Measurements from ENCODE around the gene SHROOM3. TPM values are rescaled to one million over a fixed set of nuclear protein-coding genes. Genes with fewer than 3 reads are reported as not detected.

The SHROOM3 gene
- total RNA-seq, 2 experiments from 2014 or later: not detected

GRCh38 chr4:76526585-76526990 is 91.6 kb downstream of the SHROOM3 start:
- peaks cover 8% of the 10 kb centered on the region for H3K27me3 Mint-ChIP-seq
- no peak overlapping the region for H3K4me3 ChIP-seq (ENCODE audit: low read length)
- H3K9me3 Mint-ChIP-seq: no peaks in the 10 kb centered on the region
- H3K36me3 Mint-ChIP-seq (ENCODE audit: low read depth): no peaks in the 10 kb centered on the region
- CTCF ChIA-PET: no interaction called here
- no peak overlapping the region for H3K27ac ChIP-seq (ENCODE audit: low read depth in 1 of 2, low read length in 2 of 2)
- no peaks in the 10 kb centered on the region for H3K9me3 ChIP-seq (ENCODE audit: control insufficient read depth in 1 of 2, insufficient read depth in 1 of 2, low read length in 2 of 2)
- H3K36me3 ChIP-seq (ENCODE audit: insufficient read depth, low read length): no peaks in the 10 kb centered on the region
- no peak overlapping the region for H3K4me3 Mint-ChIP-seq
- no peaks in the 10 kb centered on the region for H3K4me1 ChIP-seq (ENCODE audit: insufficient read depth, low read length)
- H3K27me3 ChIP-seq (ENCODE audit: control insufficient read depth in 1 of 2, insufficient read depth in 2 of 2, low read length in 2 of 2): peaks cover 0 to 2% of the 10 kb centered on the region in 2 experiments
- no peak for ATAC-seq (ENCODE audit: poor library complexity)
- POLR2A ChIA-PET: no interaction called here
- no peak for DNase-seq
- no peaks in the 10 kb centered on the region for H3K4me1 Mint-ChIP-seq (ENCODE audit: low read depth)
- no peak overlapping the region for H3K27ac Mint-ChIP-seq
- TF ChIP-seq CTCF (IDR thresholded peaks at IDR 0.05): no peak
- intact Hi-C loops (cut with DNase I, micrococcal nuclease): no loop called here

GRCh38 chr4:76527666-76528065 is 92.6 kb downstream of the SHROOM3 start:
- TF ChIP-seq CTCF (IDR thresholded peaks at IDR 0.05): no peak
- Mint-ChIP-seq H3K36me3 (ENCODE audit: low read depth) (no peaks in the 10 kb centered on the region), H3K27me3 (peaks cover 8% of the 10 kb centered on the region), H3K9me3 (no peaks in the 10 kb centered on the region), H3K4me1 (ENCODE audit: low read depth) (no peaks in the 10 kb centered on the region), H3K4me3 (no peak overlapping the region), H3K27ac (no peak overlapping the region)
- ChIA-PET CTCF (no interaction called here), POLR2A (no interaction called here)
- intact Hi-C loops (cut with DNase I, micrococcal nuclease): no loop called here
- no peak overlapping the region for H3K27ac ChIP-seq (ENCODE audit: low read depth in 1 of 2, low read length in 2 of 2)
- ATAC-seq (ENCODE audit: poor library complexity): no peak
- H3K36me3 ChIP-seq (ENCODE audit: insufficient read depth, low read length): no peaks in the 10 kb centered on the region
- H3K4me1 ChIP-seq (ENCODE audit: insufficient read depth, low read length): no peaks in the 10 kb centered on the region
- peaks cover 0 to 2% of the 10 kb centered on the region in 2 experiments for H3K27me3 ChIP-seq (ENCODE audit: control insufficient read depth in 1 of 2, insufficient read depth in 2 of 2, low read length in 2 of 2)
- H3K4me3 ChIP-seq (ENCODE audit: low read length): no peak overlapping the region
- DNase-seq: no peak
- no peaks in the 10 kb centered on the region for H3K9me3 ChIP-seq (ENCODE audit: control insufficient read depth in 1 of 2, insufficient read depth in 1 of 2, low read length in 2 of 2)

- intact Hi-C loops (cut with DNase I, micrococcal nuclease): no loop called here
- ATAC-seq (ENCODE audit: poor library complexity) (no peak), DNase-seq (no peak)
- no peak overlapping the region for H3K4me3 Mint-ChIP-seq
- Histone ChIP-seq H3K36me3 (ENCODE audit: insufficient read depth, low read length) (no peaks in the 10 kb centered on the region), H3K4me1 (ENCODE audit: insufficient read depth, low read length) (no peaks in the 10 kb centered on the region), H3K9me3 (ENCODE audit: control insufficient read depth in 1 of 2, insufficient read depth in 1 of 2, low read length in 2 of 2) (no peaks in the 10 kb centered on the region), H3K27ac (ENCODE audit: low read depth in 1 of 2, low read length in 2 of 2) (no peak overlapping the region), H3K4me3 (ENCODE audit: low read length) (no peak overlapping the region), H3K27me3 (ENCODE audit: control insufficient read depth in 1 of 2, insufficient read depth in 2 of 2, low read length in 2 of 2) (peaks cover 0 to under 1% of the 10 kb centered on the region in 2 experiments)
- CTCF ChIA-PET: no interaction called here
- H3K4me1 Mint-ChIP-seq (ENCODE audit: low read depth): no peaks in the 10 kb centered on the region
- peaks cover 7% of the 10 kb centered on the region for H3K27me3 Mint-ChIP-seq
- H3K27ac Mint-ChIP-seq: no peak overlapping the region
- POLR2A ChIA-PET: no interaction called here
- no peaks in the 10 kb centered on the region for H3K36me3 Mint-ChIP-seq (ENCODE audit: low read depth)
- no peak for TF ChIP-seq CTCF (IDR thresholded peaks at IDR 0.05)
- no peaks in the 10 kb centered on the region for H3K9me3 Mint-ChIP-seq
Observed at GRCh38 chr4:76531597-76531996, 96.6 kb downstream of the SHROOM3 start.
